HG02981 (cell line): ENCODE measurements around the gene GRIN3A.
"Not testable (repeated sequence)": the region's sequence is repeated elsewhere in the genome, so short reads cannot be mapped to it uniquely, and the experiment has no call there.

Experiments
- ATAC-seq: cut with Tn5 transposase; IDR thresholded peaks from one replicate; pipeline ENCODE4 v1.9.1; 2021; ENCODE audit warnings: mild to moderate bottlenecking, moderate library complexity; ENCODE audit not compliant: unreplicated experiment

Gene GRIN3A

DNA sequence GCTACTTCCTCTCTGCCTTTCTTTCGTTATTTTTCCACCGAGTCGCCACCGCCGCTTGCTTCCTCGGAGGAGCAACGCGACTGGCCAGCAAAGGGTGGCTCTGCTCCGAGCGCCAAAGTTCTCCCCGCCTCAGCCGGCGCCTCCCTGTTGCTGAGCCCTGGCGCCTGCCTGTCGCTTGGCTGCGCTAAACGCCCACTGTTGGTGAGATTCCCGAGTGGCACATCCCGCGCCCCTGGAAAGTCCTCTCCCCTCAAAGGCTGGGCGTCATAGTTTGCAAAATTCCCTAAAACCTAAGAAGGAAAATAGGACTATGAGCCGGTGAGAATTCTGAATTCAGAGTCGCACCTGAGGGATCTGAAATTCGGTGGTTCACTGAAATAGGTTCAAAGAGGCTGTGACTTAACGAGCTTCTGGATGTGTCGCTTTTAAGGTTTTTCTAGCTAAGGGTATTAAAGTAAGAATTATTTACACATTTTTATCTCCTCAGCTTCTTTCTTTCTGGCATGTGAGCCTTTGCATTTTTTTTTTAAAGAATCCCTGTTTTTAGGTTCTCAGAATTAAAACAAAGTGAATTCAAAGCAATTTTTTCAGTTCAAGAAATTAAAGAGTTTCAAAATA is at the start of gene GRIN3A:
Gene GRIN3A, minus strand, starts transcription at position 82 of the 618 bp plus-strand sequence. CDS start 668 bp downstream, outside the sequence.
- no peak for ATAC-seq

DNA sequence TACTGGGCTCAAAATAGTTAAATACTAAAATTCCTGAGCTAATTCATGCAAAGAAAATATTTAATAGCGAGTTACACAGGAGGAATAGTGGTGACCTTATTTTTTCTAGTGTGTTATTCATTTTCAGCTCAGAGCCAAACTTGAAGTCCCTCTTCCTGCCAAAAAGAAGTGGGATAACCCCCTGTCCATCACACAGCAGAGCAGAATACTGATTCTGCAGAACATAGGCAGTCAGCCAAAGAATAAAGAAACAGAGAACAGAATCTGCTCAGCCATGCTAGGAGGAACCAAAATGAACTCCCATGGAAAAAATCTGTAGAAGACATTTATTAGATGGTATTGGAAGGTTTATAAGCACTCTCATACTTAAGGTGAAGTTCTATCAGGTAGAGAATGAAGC is 49.4 kb upstream of the GRIN3A start:
- ATAC-seq: no peak

DNA sequence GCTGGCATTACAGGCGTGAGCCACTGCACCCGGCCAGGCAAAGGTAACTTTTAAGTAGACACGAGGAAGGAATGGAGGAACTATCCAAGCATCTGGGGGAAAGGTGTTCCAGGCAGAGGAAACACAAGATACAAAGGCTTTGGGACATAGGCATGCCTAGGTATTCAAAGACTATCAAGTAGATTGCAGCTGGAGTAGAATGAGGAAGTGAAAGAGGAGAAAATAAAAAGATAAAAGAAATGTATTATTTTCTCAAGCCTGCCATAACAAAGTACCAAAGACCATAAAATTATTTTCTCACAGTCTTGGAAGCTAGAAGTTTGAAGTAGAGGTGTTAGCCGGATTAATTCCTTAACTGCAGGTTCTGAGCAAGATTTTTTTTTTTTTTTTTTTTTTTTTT is 39.9 kb upstream of the GRIN3A start:
- no peak for ATAC-seq

- ATAC-seq: no peak
Observed at GRCh38 chr9:101764472-101764871, 26.0 kb upstream of the GRIN3A start.

DNA sequence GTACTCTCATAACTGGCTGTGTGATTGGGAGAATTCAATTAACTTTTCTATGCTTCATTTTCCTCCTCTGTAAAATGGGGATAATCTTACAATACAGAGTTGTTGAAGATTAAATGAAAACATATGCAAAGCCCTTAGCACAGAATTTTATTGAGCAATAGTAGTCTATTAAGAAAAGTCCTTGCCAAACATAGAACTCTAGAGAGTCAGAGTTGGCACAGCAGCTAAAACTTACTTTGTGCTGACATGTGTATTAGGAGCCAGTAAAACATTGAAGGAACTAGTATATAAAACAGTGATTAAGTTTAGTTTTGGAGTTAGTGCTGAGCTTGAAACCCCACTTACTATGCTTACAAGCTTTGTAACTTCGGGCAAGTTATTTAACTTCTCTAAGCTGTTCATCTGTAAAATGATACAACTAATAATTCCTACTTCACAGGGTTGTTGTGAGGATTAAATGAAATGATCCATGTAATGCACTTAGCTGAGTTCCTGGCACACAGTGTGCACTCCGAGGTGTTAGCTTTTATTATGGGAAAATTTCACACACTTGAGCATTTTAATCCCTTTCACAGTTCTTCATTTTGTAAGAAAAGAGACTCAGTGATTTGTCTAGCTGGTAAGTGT is 20.0 kb upstream of the GRIN3A start:
- ATAC-seq: no peak

GRCh38 chr9:101753716-101754115 is 15.3 kb upstream of the GRIN3A start:
- ATAC-seq: no peak

GRCh38 chr9:101751895-101752294 is 13.4 kb upstream of the GRIN3A start:
- no peak for ATAC-seq

GRCh38 chr9:101739311-101739710 is 864 bp upstream of the GRIN3A start:
- ATAC-seq: no peak

GRCh38 chr9:101737705-101738565 is 512 bp downstream of the GRIN3A start:
- no peak for ATAC-seq

GRCh38 chr9:101737165-101737704 is 1.2 kb downstream of the GRIN3A start:
- ATAC-seq: no peak

- no peak for ATAC-seq
Observed at GRCh38 chr9:101736717-101737116, 1.7 kb downstream of the GRIN3A start.

DNA sequence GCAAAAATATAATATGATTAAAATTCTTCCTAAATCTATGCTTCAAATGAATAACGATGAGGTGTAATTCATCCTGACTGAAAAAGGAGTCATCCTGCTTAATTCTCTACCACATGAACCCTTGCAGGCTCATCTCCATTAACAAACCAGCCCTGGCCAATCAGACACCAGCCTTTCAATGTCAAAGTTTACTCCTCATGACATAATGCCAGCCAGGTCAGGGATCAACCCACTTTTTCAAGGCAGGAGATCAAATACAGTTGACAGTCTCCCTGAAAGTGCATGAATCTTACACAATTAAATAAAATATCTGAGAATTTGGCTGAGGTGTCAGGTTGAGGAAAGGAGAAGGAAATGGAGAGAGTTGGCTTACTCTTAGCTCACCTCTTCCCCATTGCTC is 7.0 kb downstream of the GRIN3A start:
- ATAC-seq: no peak

- ATAC-seq: peak; percentile 91
Observed at GRCh38 chr9:101727612-101728524, 10.6 kb downstream of the GRIN3A start.

- not testable (repeated sequence) for ATAC-seq
Observed at GRCh38 chr9:101724271-101724670, 14.2 kb downstream of the GRIN3A start.

DNA sequence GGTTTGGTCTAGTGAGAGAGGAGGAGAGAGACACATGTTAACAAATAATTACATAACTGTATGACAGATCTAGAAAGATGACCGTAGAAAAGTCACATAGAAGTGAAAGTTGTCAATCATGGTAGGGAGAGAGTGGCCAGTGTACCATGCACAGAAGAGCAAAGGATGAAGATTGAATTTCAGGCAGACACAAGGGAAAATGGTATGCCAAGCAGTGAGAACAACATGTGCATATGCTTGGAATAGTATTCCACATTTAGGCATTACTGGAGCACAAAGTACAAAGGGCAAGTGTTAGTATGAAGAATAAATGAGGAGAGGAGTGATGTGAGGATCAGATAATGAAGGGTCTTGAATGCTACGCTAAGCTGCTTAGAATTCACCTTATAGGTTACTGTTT is 20.3 kb downstream of the GRIN3A start:
- no peak for ATAC-seq

- ATAC-seq: no peak
Observed at GRCh38 chr9:101716629-101717028, 21.8 kb downstream of the GRIN3A start.

DNA sequence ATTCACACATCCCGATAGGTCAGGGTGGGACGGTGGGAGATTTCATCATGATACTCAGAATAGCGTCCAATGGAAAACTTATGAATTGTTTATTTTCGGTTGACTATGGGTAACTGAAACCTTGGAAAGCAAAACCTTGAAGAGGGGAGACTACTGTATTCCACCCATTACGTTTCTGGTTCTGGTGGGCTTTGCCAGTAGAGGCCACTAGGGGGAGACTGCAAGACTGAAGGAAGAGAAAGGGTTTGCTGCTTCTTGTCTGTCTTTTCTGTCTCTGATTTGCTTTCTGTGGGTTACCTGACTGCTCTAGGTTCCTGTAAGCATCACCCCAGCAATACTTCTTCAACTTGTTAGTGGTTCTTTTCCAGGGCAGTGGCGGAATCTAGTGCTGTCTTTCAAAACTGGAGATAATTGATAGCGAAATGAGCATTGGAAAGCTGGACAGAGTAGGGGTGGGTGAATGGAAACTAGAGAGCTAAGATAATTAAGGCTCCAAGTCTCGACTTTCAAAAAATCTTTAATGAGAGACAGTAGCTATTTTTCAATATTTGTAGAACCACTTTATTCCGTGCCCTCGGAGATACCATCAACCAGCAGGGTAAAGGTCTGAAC is 27.0 kb downstream of the GRIN3A start:
- ATAC-seq: peak; percentile 88

DNA sequence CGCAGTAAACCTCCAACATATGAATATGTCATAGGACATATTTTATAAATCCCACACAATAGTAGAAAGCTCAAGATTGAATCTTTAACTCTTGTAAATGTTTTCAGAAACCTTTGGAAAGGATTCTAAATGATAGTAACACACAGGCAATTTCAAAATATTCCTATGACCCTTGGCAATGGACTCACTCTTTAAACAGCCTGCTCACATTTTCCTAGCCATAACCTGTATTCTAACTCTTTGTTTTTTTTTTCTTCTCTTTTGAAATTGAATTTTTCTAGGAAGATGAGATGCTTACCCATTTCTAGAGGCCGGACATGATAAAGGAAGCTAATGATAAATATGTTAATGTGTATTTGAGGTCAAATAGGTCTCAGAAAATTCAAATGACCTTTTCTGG is 29.6 kb downstream of the GRIN3A start:
- ATAC-seq: no peak

DNA sequence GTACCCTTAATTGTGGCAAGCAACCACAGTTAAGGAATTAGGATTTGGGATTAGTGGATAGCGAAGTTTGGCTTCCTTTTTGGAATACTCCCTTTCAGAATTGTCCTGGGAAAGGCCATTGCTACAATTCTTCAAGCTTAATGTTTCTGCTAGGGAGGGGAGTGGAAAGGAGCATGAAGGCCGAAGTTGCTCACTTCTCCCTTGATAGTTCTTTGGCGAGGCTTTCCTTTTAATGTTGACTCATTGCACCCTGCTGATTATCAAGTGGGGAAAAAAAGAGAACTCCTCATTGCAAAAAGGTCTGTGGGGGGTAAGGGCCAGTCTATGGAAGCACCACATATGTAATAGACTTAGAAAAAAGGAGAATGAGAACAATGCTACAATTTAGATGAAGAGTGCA is 30.7 kb downstream of the GRIN3A start:
- no peak for ATAC-seq

DNA sequence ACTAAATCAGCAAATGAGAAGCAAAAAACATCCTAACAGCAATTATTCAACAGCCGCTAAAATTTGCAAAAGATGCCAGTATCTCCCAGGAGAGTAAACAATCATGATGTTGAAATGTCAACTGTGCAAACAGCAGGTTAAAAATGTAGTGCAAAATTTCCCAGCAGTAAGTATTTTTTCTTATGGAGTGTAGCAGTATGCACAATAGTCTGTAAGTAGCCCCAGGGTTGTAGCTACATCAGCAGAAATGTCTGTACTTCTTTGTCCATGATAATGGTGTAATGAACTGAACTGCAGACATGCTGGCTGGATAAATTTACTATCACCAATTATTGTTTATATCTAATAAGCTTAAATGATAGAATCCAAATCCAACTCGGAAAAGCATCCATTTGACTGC is 31.4 kb downstream of the GRIN3A start:
- no peak for ATAC-seq
